Cardiac fibroblast (primary cell): ENCODE data around the gene HADH.
A peak's percentile ranks its signal among the peaks of the same experiment; 100 is the strongest.

ENCODE experiments used
- DNase-seq, 2 donors: peaks; one replicate each; pipeline versions ENCODE4 v3.0.0 to v3.0.0-alpha.2; 2010; ENCODE audit warnings: low read depth in 2 of 2
- H3K4me3 ChIP-seq, 2 donors: replicated peaks in 1 of 2; 1 replicate in 1 of 2; 2 replicates in 1 of 2; pipeline ENCODE4 v1.5.1; 2011; ENCODE audit warnings: low read depth in 2 of 2, low read length in 2 of 2, mild to moderate bottlenecking in 2 of 2, moderate library complexity in 1 of 2
- CTCF ChIP-seq: IDR thresholded peaks from one replicate; pipeline ENCODE4 v1.5.1; 2011; ENCODE audit warnings: low read depth, mild to moderate bottlenecking, low read length, inconsistent platforms

Gene HADH

GRCh38 chr4:108030332-108030731, 40.6 kb downstream of the HADH start:
- DNase-seq, result peak; percentile 76 to 84
- peak; percentile 66 for TF ChIP-seq CTCF
- no peak overlapping the region for H3K4me3 ChIP-seq

- no peak for TF ChIP-seq CTCF
- peak in 1 of 2 donors; percentile 44 for DNase-seq
- H3K4me3 ChIP-seq, result no peak overlapping the region
Observed at GRCh38 chr4:108031427-108032083, 41.9 kb downstream of the HADH start.

- no peak overlapping the region for H3K4me3 ChIP-seq
- no peak for DNase-seq
- TF ChIP-seq CTCF, result no peak
Observed at GRCh38 chr4:108033348-108033747, 43.7 kb downstream of the HADH start.

GRCh38 chr4:108034565-108034964, 44.9 kb downstream of the HADH start:
- no peak overlapping the region for H3K4me3 ChIP-seq
- no peak for TF ChIP-seq CTCF
- DNase-seq, result no peak

GRCh38 chr4:108035691-108036090, 46.0 kb downstream of the HADH start:
- no peak for TF ChIP-seq CTCF

GRCh38 chr4:108036213-108036612, 46.5 kb downstream of the HADH start:
- no peak for DNase-seq
- H3K4me3 ChIP-seq, result no peak overlapping the region
- no peak for TF ChIP-seq CTCF

More at GRCh38 chr4:108035691-108036090, 46.0 kb downstream of the HADH start:
- DNase-seq, result no peak
- H3K4me3 ChIP-seq, result no peak overlapping the region

- H3K4me3 ChIP-seq, result no peak overlapping the region
- TF ChIP-seq CTCF, result no peak
- peak in 1 of 2 donors; percentile 7 for DNase-seq
Observed at GRCh38 chr4:108037884-108038283, 48.2 kb downstream of the HADH start.
